ENCODE results near the gene BLNK.

The BLNK gene

GRCh38 chr10:96229568-96230030, 41.8 kb downstream of the BLNK start (continued):
- TF ChIP-seq ZNF837 (tag by site-specific recombination; IDR thresholded peaks at IDR 0.05): no peak
- no peak for TF ChIP-seq ZNF37A (tag by site-specific recombination; IDR thresholded peaks at IDR 0.05)
- TF ChIP-seq ZNF530 (tag by site-specific recombination; IDR thresholded peaks at IDR 0.05; ENCODE audit: low read depth): no peak
- no peak for TF ChIP-seq ZNF112 (tag by site-specific recombination; IDR thresholded peaks at IDR 0.05)
- TF ChIP-seq, protein P1, sequence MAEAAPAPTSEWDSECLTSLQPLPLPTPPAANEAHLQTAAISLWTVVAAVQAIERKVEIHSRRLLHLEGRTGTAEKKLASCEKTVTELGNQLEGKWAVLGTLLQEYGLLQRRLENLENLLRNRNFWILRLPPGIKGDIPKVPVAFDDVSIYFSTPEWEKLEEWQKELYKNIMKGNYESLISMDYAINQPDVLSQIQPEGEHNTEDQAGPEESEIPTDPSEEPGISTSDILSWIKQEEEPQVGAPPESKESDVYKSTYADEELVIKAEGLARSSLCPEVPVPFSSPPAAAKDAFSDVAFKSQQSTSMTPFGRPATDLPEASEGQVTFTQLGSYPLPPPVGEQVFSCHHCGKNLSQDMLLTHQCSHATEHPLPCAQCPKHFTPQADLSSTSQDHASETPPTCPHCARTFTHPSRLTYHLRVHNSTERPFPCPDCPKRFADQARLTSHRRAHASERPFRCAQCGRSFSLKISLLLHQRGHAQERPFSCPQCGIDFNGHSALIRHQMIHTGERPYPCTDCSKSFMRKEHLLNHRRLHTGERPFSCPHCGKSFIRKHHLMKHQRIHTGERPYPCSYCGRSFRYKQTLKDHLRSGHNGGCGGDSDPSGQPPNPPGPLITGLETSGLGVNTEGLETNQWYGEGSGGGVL (tag by site-specific recombination; IDR thresholded peaks at IDR 0.05): no peak
- TF ChIP-seq ZNF621 (tag by site-specific recombination; IDR thresholded peaks at IDR 0.05): no peak
- no peak for TF ChIP-seq ZNF521 (tag by site-specific recombination; IDR thresholded peaks at IDR 0.05)
- no peak for TF ChIP-seq ZNF707 (tag by site-specific recombination; IDR thresholded peaks at IDR 0.05)
- TF ChIP-seq HOXA7 (CRISPR knock-in tag; IDR thresholded peaks at IDR 0.05; ENCODE audit: borderline replicate concordance): no peak
- no peak for TF ChIP-seq ZNF529 (tag by site-specific recombination; IDR thresholded peaks at IDR 0.05; ENCODE audit: insufficient replicate concordance)
- TF ChIP-seq SP7 (tag by site-specific recombination; IDR thresholded peaks at IDR 0.05): peak; percentile 63
- no peak; the same call in 1 of the 2 replicates for TF ChIP-seq ZBTB8A (tag by site-specific recombination; IDR thresholded peaks at IDR 0.05)
- no peak for TF ChIP-seq ZNF155 (tag by site-specific recombination; IDR thresholded peaks at IDR 0.05)
- no peak for TF ChIP-seq ZNF416 (tag by site-specific recombination; IDR thresholded peaks at IDR 0.05)
- TF ChIP-seq ZNF664 (tag by site-specific recombination; IDR thresholded peaks at IDR 0.05): 0 out of 2 replicates have a peak, but pooled peaks have one; percentile 7
- no peak for TF ChIP-seq SALL2 (tag by site-specific recombination; IDR thresholded peaks at IDR 0.05; ENCODE audit: borderline replicate concordance)
- no peak for TF ChIP-seq ZNF350 (tag by site-specific recombination; IDR thresholded peaks at IDR 0.05)
- no peak; the same call in 1 of the 2 replicates for TF ChIP-seq ZIC2 (tag by site-specific recombination; IDR thresholded peaks at IDR 0.05)
- TF ChIP-seq ZFP37 (tag by site-specific recombination; IDR thresholded peaks at IDR 0.05): peak; percentile 93
- no peak for TF ChIP-seq ZNF785 (tag by site-specific recombination; IDR thresholded peaks at IDR 0.05)
- TF ChIP-seq ZNF776 (tag by site-specific recombination; IDR thresholded peaks at IDR 0.05; ENCODE audit: borderline replicate concordance): no peak
- TF ChIP-seq, protein P2, sequence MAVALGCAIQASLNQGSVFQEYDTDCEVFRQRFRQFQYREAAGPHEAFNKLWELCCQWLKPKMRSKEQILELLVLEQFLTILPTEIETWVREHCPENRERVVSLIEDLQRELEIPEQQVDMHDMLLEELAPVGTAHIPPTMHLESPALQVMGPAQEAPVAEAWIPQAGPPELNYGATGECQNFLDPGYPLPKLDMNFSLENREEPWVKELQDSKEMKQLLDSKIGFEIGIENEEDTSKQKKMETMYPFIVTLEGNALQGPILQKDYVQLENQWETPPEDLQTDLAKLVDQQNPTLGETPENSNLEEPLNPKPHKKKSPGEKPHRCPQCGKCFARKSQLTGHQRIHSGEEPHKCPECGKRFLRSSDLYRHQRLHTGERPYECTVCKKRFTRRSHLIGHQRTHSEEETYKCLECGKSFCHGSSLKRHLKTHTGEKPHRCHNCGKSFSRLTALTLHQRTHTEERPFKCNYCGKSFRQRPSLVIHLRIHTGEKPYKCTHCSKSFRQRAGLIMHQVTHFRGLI (tag by site-specific recombination; IDR thresholded peaks at IDR 0.05): no peak
- no peak for TF ChIP-seq ZNF670 (tag by site-specific recombination; IDR thresholded peaks at IDR 0.05; ENCODE audit: low read depth)
- no peak for TF ChIP-seq PBX3 (CRISPR knock-in tag; IDR thresholded peaks at IDR 0.05)
- no peak for TF ChIP-seq PRDM1 (tag by site-specific recombination; IDR thresholded peaks at IDR 0.05)
- TF ChIP-seq TCF7L2 (IDR thresholded peaks at IDR 0.05; ENCODE audit: borderline replicate concordance, low read depth, low read length): no peak
- TF ChIP-seq, protein P3, sequence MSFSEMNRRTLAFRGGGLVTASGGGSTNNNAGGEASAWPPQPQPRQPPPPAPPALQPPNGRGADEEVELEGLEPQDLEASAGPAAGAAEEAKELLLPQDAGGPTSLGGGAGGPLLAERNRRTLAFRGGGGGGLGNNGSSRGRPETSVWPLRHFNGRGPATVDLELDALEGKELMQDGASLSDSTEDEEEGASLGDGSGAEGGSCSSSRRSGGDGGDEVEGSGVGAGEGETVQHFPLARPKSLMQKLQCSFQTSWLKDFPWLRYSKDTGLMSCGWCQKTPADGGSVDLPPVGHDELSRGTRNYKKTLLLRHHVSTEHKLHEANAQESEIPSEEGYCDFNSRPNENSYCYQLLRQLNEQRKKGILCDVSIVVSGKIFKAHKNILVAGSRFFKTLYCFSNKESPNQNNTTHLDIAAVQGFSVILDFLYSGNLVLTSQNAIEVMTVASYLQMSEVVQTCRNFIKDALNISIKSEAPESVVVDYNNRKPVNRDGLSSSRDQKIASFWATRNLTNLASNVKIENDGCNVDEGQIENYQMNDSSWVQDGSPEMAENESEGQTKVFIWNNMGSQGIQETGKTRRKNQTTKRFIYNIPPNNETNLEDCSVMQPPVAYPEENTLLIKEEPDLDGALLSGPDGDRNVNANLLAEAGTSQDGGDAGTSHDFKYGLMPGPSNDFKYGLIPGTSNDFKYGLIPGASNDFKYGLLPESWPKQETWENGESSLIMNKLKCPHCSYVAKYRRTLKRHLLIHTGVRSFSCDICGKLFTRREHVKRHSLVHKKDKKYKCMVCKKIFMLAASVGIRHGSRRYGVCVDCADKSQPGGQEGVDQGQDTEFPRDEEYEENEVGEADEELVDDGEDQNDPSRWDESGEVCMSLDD (tag by site-specific recombination; IDR thresholded peaks at IDR 0.05): no peak
- TF ChIP-seq WT1 (tag by site-specific recombination; IDR thresholded peaks at IDR 0.05): no peak
- no peak for TF ChIP-seq ZNF560 (tag by site-specific recombination; IDR thresholded peaks at IDR 0.05; ENCODE audit: borderline replicate concordance)
- no peak for TF ChIP-seq ZNF433 (tag by site-specific recombination; IDR thresholded peaks at IDR 0.05; ENCODE audit: low read depth)
- no peak for TF ChIP-seq ZNF211 (tag by site-specific recombination; IDR thresholded peaks at IDR 0.05; ENCODE audit: low read depth)
- TF ChIP-seq ZNF18 (tag by site-specific recombination; IDR thresholded peaks at IDR 0.05): no peak

All from HEK293 (cell line).